PC-9 (cell line): ENCODE measurements around the gene MX2. TPM values are rescaled to one million over a fixed set of nuclear protein-coding genes. Genes with fewer than 3 reads are reported as not detected.
A peak's percentile ranks its signal among the peaks of the same experiment; 100 is the strongest.

Experiments
- BruUV-seq: library from RNA; stranded (reverse); fragments of 400-500 nt; replicated peaks from 2 replicates; lab custom pipeline; 2021; lab: Mats Ljungman, UMichigan
- CTCF ChIA-PET: fragments of 300-600 bp; sonication (Branson Sonifier 250); formaldehyde crosslinking; loops from one replicate; lab custom pipeline; 2022; ENCODE audit warnings: antibody characterized with exemption; lab: Charles Lee
- POLR2A ChIA-PET: fragments of 300-600 bp; sonication (Branson Sonifier 250); formaldehyde crosslinking; loops from one replicate; lab custom pipeline; 2022; ENCODE audit warnings: antibody characterized with exemption; ENCODE audit not compliant: unreplicated experiment; lab: Charles Lee
- DNase-seq, 2 experiments: peaks; one replicate each; pipeline versions ENCODE4 v3.0.0 to v3.0.0-alpha.2; 2015 to 2022; ENCODE audit warnings: mixed read lengths in 1 of 2
- H2AFZ ChIP-seq: fragments of 200-600 bp; sonication (generic); 2 replicates; pipeline ENCODE4 v1.8.1; 2017; ENCODE audit warnings: antibody characterized with exemption
- H3F3A ChIP-seq: fragments of 200-600 bp; sonication (generic); 2 replicates; pipeline ENCODE4 v1.8.1; 2017; ENCODE audit warnings: antibody characterized with exemption, mild to moderate bottlenecking, low read depth; ENCODE audit not compliant: insufficient read depth
- H3K27ac ChIP-seq: fragments of 200-600 bp; sonication (generic); 2 replicates; pipeline ENCODE4 v1.6.1; 2016; ENCODE audit warnings: mixed run types
- H3K27me3 ChIP-seq: fragments of 200-600 bp; sonication (generic); 2 replicates; pipeline ENCODE4 v1.6.1; 2016; ENCODE audit warnings: low read depth, mixed run types; ENCODE audit not compliant: insufficient read depth
- H3K36me3 ChIP-seq: fragments of 200-600 bp; sonication (generic); 2 replicates; pipeline ENCODE4 v1.6.1; 2016; ENCODE audit warnings: low read depth, mixed run types
- H3K4me1 ChIP-seq: fragments of 200-600 bp; sonication (generic); replicated peaks from 2 replicates; pipeline ENCODE4 v1.6.1; 2016; ENCODE audit warnings: mixed run types; ENCODE audit not compliant: insufficient read depth
- H3K4me2 ChIP-seq: fragments of 200-600 bp; sonication (generic); 2 replicates; pipeline ENCODE4 v1.6.1; 2017; ENCODE audit warnings: mixed run types
- H3K4me3 ChIP-seq: fragments of 200-600 bp; sonication (generic); 2 replicates; pipeline ENCODE4 v1.6.1; 2016; ENCODE audit warnings: mixed run types
- H3K79me2 ChIP-seq: fragments of 200-600 bp; sonication (generic); 2 replicates; pipeline ENCODE4 v1.6.1; 2017; ENCODE audit warnings: low read depth, mixed run types
- H3K9me2 ChIP-seq: fragments of 200-600 bp; sonication (generic); 2 replicates; pipeline ENCODE4 v1.8.1; 2017; ENCODE audit warnings: mild to moderate bottlenecking; ENCODE audit not compliant: insufficient read depth
- H3K9me3 ChIP-seq: fragments of 200-600 bp; sonication (generic); 2 replicates; pipeline ENCODE4 v1.8.1; 2016; ENCODE audit warnings: low read depth; ENCODE audit not compliant: insufficient read depth
- H4K20me1 ChIP-seq: fragments of 200-600 bp; sonication (generic); 2 replicates; pipeline ENCODE4 v1.8.1; 2017; ENCODE audit not compliant: insufficient read depth
- EZH2 ChIP-seq: fragments of 200-600 bp; sonication (generic); IDR thresholded peaks from 2 replicates; pipeline ENCODE4 v1.8.0; 2017; ENCODE audit warnings: antibody characterized with exemption, low read depth
- intact Hi-C: fragments of 100-400 bp; cut with micrococcal nuclease; formaldehyde crosslinking; loops from one replicate; pipeline ENCODE4 v1.10.0; 2022; ENCODE audit not compliant: unreplicated experiment
- total RNA-seq: library from RNA; stranded (reverse); gene quantifications from 2 replicates; pipeline ENCODE4 v1.2.3, GENCODE V29; 2021
- TF ChIP-seq, protein P1 (sequence below): fragments of 200-600 bp; sonication (generic); conservative IDR thresholded peaks from 2 replicates; pipeline ENCODE4 v1.6.1; 2017; ENCODE audit warnings: mixed run types, antibody characterized with exemption, mild to moderate bottlenecking, moderate library complexity

Gene MX2
- total RNA-seq, 1 experiment from 2014 or later = 2.5 TPM

DNA sequence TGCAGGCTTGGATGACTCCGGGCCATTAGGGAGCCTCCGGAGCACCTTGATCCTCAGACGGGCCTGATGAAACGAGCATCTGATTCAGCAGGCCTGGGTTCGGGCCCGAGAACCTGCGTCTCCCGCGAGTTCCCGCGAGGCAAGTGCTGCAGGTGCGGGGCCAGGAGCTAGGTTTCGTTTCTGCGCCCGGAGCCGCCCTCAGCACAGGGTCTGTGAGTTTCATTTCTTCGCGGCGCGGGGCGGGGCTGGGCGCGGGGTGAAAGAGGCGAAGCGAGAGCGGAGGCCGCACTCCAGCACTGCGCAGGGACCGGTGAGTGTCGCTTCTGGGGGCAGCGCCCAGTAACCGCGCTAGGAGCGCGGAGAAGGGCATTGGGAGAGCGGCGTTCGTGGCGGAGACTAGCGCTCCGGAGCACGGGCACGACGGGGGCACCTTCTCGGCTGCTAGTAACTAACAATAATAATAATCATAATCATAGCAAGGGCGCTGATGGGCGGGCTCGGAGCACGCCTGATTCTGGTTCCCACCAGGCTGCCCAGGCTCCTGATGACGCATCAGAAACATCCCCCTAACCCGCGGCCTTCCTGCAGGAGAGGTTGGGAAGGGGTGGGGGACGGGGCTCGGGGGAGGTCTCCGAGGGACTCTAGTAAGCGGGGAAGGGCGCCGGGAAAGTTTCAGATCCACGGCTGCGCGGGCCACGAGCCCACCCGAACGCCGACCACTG, 64.3 kb downstream of the MX2 start, which contains the start of gene MX1:
Gene MX1, plus strand, starts transcription at position 286 of the 722 bp plus-strand sequence. CDS start 5,832 bp downstream, outside the sequence.
- Histone ChIP-seq H3F3A (no peaks in the 10 kb centered on the region), H3K27ac (no peak within 1 kb of the TSS), H3K9me3 (no peaks in the 10 kb centered on the region), H3K36me3 (no peaks in the 10 kb centered on the region), H4K20me1 (no peaks in the 10 kb centered on the region), H3K27me3 (no peaks in the 10 kb centered on the region), H3K4me1 (no peaks in the 10 kb centered on the region), H3K79me2 (no peaks in the 10 kb centered on the region), H3K4me2 (peak within 1 kb of the TSS; percentile 44; the same call in 1 of the 2 replicates), H3K4me3 (no peak within 1 kb of the TSS), H2AFZ (no peak within 1 kb of the TSS), H3K9me2 (no peaks in the 10 kb centered on the region)
- POLR2A ChIA-PET = interaction anchor here (0.5 kb wide), 1 partner anchor 117 kb away, joined by 3 read pairs; no protein-coding TSS in a partner anchor
- CTCF ChIA-PET = no interaction called here
- intact Hi-C loops = loop anchor here (2.0 kb wide), 1 partner anchor 59 kb away; no protein-coding TSS in a partner anchor
- no TSS peak for BruUV-seq
- DNase-seq = peak in 1 of 2 experiments; percentile 57
- TF ChIP-seq, protein P1, sequence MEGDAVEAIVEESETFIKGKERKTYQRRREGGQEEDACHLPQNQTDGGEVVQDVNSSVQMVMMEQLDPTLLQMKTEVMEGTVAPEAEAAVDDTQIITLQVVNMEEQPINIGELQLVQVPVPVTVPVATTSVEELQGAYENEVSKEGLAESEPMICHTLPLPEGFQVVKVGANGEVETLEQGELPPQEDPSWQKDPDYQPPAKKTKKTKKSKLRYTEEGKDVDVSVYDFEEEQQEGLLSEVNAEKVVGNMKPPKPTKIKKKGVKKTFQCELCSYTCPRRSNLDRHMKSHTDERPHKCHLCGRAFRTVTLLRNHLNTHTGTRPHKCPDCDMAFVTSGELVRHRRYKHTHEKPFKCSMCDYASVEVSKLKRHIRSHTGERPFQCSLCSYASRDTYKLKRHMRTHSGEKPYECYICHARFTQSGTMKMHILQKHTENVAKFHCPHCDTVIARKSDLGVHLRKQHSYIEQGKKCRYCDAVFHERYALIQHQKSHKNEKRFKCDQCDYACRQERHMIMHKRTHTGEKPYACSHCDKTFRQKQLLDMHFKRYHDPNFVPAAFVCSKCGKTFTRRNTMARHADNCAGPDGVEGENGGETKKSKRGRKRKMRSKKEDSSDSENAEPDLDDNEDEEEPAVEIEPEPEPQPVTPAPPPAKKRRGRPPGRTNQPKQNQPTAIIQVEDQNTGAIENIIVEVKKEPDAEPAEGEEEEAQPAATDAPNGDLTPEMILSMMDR = no peak
- no peak for TF ChIP-seq EZH2

DNA sequence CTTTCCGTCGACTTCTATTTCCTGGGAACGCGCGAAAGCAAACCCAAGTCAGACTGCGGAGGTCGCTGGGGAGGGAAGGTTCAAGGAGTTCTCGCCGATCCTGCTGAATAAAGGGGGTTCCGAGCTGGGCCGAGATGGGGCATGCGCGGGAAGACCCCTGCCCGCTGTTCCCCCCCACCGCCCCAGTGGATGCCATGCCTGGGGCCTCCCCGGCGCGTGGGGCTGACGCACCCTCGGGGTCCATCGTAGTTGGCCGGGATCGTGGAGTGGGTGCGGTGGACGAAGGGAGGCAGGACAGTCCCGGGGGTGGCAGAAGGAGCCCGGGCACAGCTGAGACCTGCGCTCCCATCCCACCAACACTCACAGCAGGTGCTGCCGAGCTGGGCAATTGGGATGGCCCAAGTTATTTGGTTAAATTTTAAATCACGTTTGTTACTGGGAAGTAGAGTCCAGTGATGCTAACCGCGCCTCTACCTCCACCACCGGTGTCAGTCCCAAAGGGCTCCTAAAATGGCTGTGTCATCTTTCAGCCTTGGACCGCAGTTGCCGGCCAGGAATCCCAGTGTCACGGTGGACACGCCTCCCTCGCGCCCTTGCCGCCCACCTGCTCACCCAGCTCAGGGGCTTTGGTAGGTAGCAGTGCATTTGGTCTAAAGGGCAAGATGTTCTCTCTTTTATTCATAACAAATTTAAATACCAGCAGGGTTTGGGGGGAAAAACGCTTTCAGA, 65.0 kb downstream of the MX2 start:
- Histone ChIP-seq H3K27me3 (no peaks in the 10 kb centered on the region), H3K27ac (no peak overlapping the region), H3K4me2 (no peak overlapping the region), H3K36me3 (no peaks in the 10 kb centered on the region), H3K79me2 (no peaks in the 10 kb centered on the region), H3K4me1 (no peaks in the 10 kb centered on the region), H4K20me1 (no peaks in the 10 kb centered on the region), H2AFZ (no peak overlapping the region), H3F3A (no peaks in the 10 kb centered on the region), H3K4me3 (no peak overlapping the region), H3K9me3 (no peaks in the 10 kb centered on the region), H3K9me2 (no peaks in the 10 kb centered on the region)
- CTCF ChIA-PET = no interaction called here
- POLR2A ChIA-PET = no interaction called here
- DNase-seq = no peak
- TF ChIP-seq, protein P1 = no peak
- TF ChIP-seq EZH2 = no peak
- no TSS peak for BruUV-seq
- intact Hi-C loops = loop anchor here (2.0 kb wide), 1 partner anchor 60 kb away; no protein-coding TSS in a partner anchor

DNA sequence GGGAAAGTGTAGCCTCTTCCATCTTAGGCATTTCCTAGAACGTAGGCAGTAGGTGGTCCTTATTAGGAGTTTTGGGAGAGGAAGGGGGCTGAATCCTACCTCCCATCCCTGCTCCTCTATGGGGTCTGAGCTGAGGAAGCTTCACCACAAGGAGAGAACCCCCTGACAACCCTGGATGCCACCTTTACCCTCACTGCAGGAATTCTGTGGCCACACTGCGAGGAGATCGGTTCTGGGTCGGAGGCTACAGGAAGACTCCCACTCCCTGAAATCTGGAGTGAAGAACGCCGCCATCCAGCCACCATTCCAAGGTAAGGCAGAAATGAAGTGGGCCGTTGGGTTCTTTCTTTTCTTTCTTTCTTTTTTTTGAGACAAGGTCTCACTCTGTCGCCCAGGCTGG, 65.7 kb downstream of the MX2 start:
- no peak for DNase-seq
- Histone ChIP-seq H3K4me2 (no peak overlapping the region), H3K9me3 (no peaks in the 10 kb centered on the region), H3K27me3 (no peaks in the 10 kb centered on the region), H3K9me2 (no peaks in the 10 kb centered on the region), H3K79me2 (no peaks in the 10 kb centered on the region), H3K4me3 (no peak overlapping the region), H3K4me1 (no peaks in the 10 kb centered on the region), H3K27ac (no peak overlapping the region), H3F3A (no peaks in the 10 kb centered on the region), H2AFZ (no peak overlapping the region), H3K36me3 (no peaks in the 10 kb centered on the region), H4K20me1 (no peaks in the 10 kb centered on the region)
- intact Hi-C loops = loop anchor here (2.0 kb wide), 1 partner anchor 61 kb away; no protein-coding TSS in a partner anchor
- TSS peak; percentile 29 for BruUV-seq
- no peak for TF ChIP-seq EZH2
- TF ChIP-seq, protein P1 = no peak
- CTCF ChIA-PET = no interaction called here
- POLR2A ChIA-PET = no interaction called here
